Tibial nerve (tissue), 4 donors: ENCODE data around the gene SMYD3. TPM values are rescaled to one million over a fixed set of nuclear protein-coding genes. Genes with fewer than 3 reads are reported as not detected.

Experiments used
- DNase-seq, 2 donors: peaks; one replicate each; pipeline ENCODE4 v3.0.0-alpha.2; 2019; ENCODE audit warnings: low spot score in 2 of 2
- H3K27ac ChIP-seq, 4 donors: fragments of 200-600 bp; sonication (generic) in 3 of 4; one replicate each; pipeline ENCODE4 v1.5.1; 2017 to 2019; ENCODE audit warnings: mild to moderate bottlenecking in 1 of 4
- H3K27me3 ChIP-seq, 2 donors: fragments of 200-600 bp; sonication (generic) in 1 of 2; one replicate each; pipeline versions ENCODE4 v1.5.1 to v1.6.0; 2017 to 2019
- H3K36me3 ChIP-seq, 3 donors: fragments of 200-600 bp; sonication (generic); one replicate each; pipeline ENCODE4 v1.5.1; 2018 to 2019
- H3K4me1 ChIP-seq, 4 donors: fragments of 200-600 bp; sonication (generic) in 3 of 4; one replicate each; pipeline ENCODE4 v1.5.1; 2017 to 2019
- H3K4me3 ChIP-seq, 4 donors: fragments of 200-600 bp; sonication (generic) in 3 of 4; one replicate each; pipeline ENCODE4 v1.5.1; 2017 to 2019; ENCODE audit warnings: mild to moderate bottlenecking in 1 of 4, moderate library complexity in 1 of 4
- H3K9me3 ChIP-seq, 4 donors: fragments of 200-600 bp; sonication (generic) in 3 of 4; one replicate each; pipeline ENCODE4 v1.5.1; 2017 to 2019
- CTCF ChIP-seq, 5 experiments: fragments of 200-600 bp in 3 of 5; fragments of 450-650 bp in 2 of 5; sonication (generic) in 3 of 5; IDR thresholded peaks; one replicate each; pipeline ENCODE4 v1.5.1; 2016 to 2019; ENCODE audit warnings: antibody characterized with exemption in 5 of 5, mild to moderate bottlenecking in 3 of 5, moderate library complexity in 2 of 5
- EP300 ChIP-seq, 2 donors: sonication (generic); formaldehyde crosslinking; IDR thresholded peaks; one replicate each; pipeline ENCODE4 v1.6.1; 2017; ENCODE audit warnings: antibody characterized with exemption in 2 of 2, mild to moderate bottlenecking in 1 of 2
- POLR2A ChIP-seq, 2 donors: fragments of 450-650 bp; IDR thresholded peaks; one replicate each; pipeline ENCODE4 v1.6.1; 2017; ENCODE audit warnings: antibody characterized with exemption in 2 of 2, mild to moderate bottlenecking in 2 of 2, moderate library complexity in 2 of 2
- WGBS, 2 donors: methylation state at CpG; one replicate each; pipeline ENCODE4 v1.1.5; 2018; 5-methylcytosine and 5-hydroxymethylcytosine counted together
- small RNA-seq: library from RNA; depleted of rRNA; stranded (forward); fragments of <200 nt; gene quantifications from one replicate; pipeline ENCODE3, GENCODE V24; 2016
- total RNA-seq, 4 donors: library from RNA; depleted of rRNA; stranded (reverse); fragments of >200 nt; gene quantifications; one replicate each; pipeline ENCODE4 v1.1.0, GENCODE V29; 2016

Gene SMYD3
- total RNA-seq, 4 donors from 2014 or later, result 22.2 to 30.3 (median 27.0) TPM

- TF ChIP-seq POLR2A (IDR thresholded peaks at IDR 0.05), result no peak
- TF ChIP-seq CTCF (IDR thresholded peaks at IDR 0.05), result no peak
- TF ChIP-seq EP300 (IDR thresholded peaks at IDR 0.05), result no peak
- no peaks in the 10 kb centered on the region for H3K27me3 ChIP-seq
- peaks cover 0 to 4% (median 0%) of the 10 kb centered on the region in 4 donors for H3K9me3 ChIP-seq
- H3K4me1 ChIP-seq, result no peaks in the 10 kb centered on the region
- H3K27ac ChIP-seq, result no peak overlapping the region
- WGBS, 2 donors, result 83 to 87% methylated on average over 6 of the region's 6 CpGs
- no peak overlapping the region for H3K4me3 ChIP-seq
- no peak for DNase-seq
- H3K36me3 ChIP-seq, result no peaks in the 10 kb centered on the region
Observed at GRCh38 chr1:245704341-245704740, 802.7 kb downstream of the SMYD3 start.

- 94 to 97% methylated on average over 12 to 13 of the region's 13 CpGs for WGBS, 2 donors
- H3K4me3 ChIP-seq, result no peak overlapping the region
- H3K27me3 ChIP-seq, result no peaks in the 10 kb centered on the region
- DNase-seq, result no peak
- no peak overlapping the region for H3K27ac ChIP-seq
- H3K36me3 ChIP-seq, result no peaks in the 10 kb centered on the region
- TF ChIP-seq EP300 (IDR thresholded peaks at IDR 0.05) (no peak), CTCF (IDR thresholded peaks at IDR 0.05) (no peak), POLR2A (IDR thresholded peaks at IDR 0.05) (no peak)
- H3K4me1 ChIP-seq, result no peaks in the 10 kb centered on the region
- peaks cover 0 to 8% (median 0%) of the 10 kb centered on the region in 4 donors for H3K9me3 ChIP-seq
Observed at GRCh38 chr1:245702346-245702745, 804.7 kb downstream of the SMYD3 start.

- Histone ChIP-seq H3K27me3 (no peaks in the 10 kb centered on the region), H3K4me1 (no peaks in the 10 kb centered on the region), H3K9me3 (peaks cover 0 to 8% (median 0%) of the 10 kb centered on the region in 4 donors), H3K27ac (no peak overlapping the region), H3K4me3 (no peak overlapping the region), H3K36me3 (no peaks in the 10 kb centered on the region)
- TF ChIP-seq POLR2A (IDR thresholded peaks at IDR 0.05) (no peak), EP300 (IDR thresholded peaks at IDR 0.05) (no peak), CTCF (IDR thresholded peaks at IDR 0.05) (no peak)
- DNase-seq, result no peak
- WGBS, 2 donors, result 84 to 86% methylated on average over 7 of the region's 7 CpGs
Observed at GRCh38 chr1:245701631-245702030, 805.4 kb downstream of the SMYD3 start.

- no peak for DNase-seq
- H3K27me3 ChIP-seq, result no peaks in the 10 kb centered on the region
- no peaks in the 10 kb centered on the region for H3K4me1 ChIP-seq
- no peak overlapping the region for H3K4me3 ChIP-seq
- TF ChIP-seq EP300 (IDR thresholded peaks at IDR 0.05) (no peak), CTCF (IDR thresholded peaks at IDR 0.05) (no peak), POLR2A (IDR thresholded peaks at IDR 0.05) (no peak)
- 88 to 91% methylated on average over 13 of the region's 13 CpGs for whole genome bisulfite sequencing, 2 donors
- peaks cover 0 to 5% (median 0%) of the 10 kb centered on the region in 3 donors for H3K36me3 ChIP-seq
- no peak overlapping the region for H3K27ac ChIP-seq
- H3K9me3 ChIP-seq, result peaks cover 0 to 15% (median 0%) of the 10 kb centered on the region in 4 donors
Observed at GRCh38 chr1:245700631-245701030, 806.4 kb downstream of the SMYD3 start.

Small RNAs within 50 kb of the gene (small RNA-seq; reads per million reads assigned to genes)
- gene AL356583.2, result not detected
- gene RF00019, result not detected
- gene RNU6-1283P, result not detected

Other genes starting within 250 kb of the SMYD3 start
- 1 to 10 TPM; 4.2 to 8.8 (median 7.6) TPM for gene TFB2M, start 59.0 kb upstream of the SMYD3 start, total RNA-seq
- gene CNST, start 59.2 kb upstream of the SMYD3 start, total RNA-seq, result 10 to 100 TPM; 16.5 to 20.3 (median 17.9) TPM
- gene SCCPDH, start 217.1 kb upstream of the SMYD3 start, total RNA-seq, result 100 to 1,000 TPM in 1 of 4 donors, 10 to 100 TPM in 3; 61.2 to 109 (median 74.6) TPM